Measurements from ENCODE around the gene ARL16.
A peak's percentile ranks its signal among the peaks of the same experiment; 100 is the strongest.

The ARL16 gene

GRCh38 chr17:81701288-81702071 lies 17.9 kb upstream of the ARL16 start:
- peak overlapping the region; percentile 86 for H3K4me3 ChIP-seq (ENCODE audit: low read depth, low read length)
- no peaks in the 10 kb centered on the region for H3K27me3 ChIP-seq (ENCODE audit: insufficient read depth, low read length)
- H2AFZ ChIP-seq (ENCODE audit: low read length, unreplicated experiment): no peak overlapping the region
- peaks cover 47% of the 10 kb centered on the region for H3K79me2 ChIP-seq (ENCODE audit: control insufficient read depth, insufficient read depth, low read length, unreplicated experiment)
- peak overlapping the region; percentile 23; the same call in 1 of the 2 replicates for H3K27ac ChIP-seq (ENCODE audit: low read depth, low read length)
- H3K4me1 ChIP-seq (ENCODE audit: control insufficient read depth, insufficient read depth, low read length, unreplicated experiment): peaks cover 24% of the 10 kb centered on the region
- H3K36me3 ChIP-seq (ENCODE audit: insufficient read depth, low read length): peaks cover 26% of the 10 kb centered on the region; the same call in 1 of the 2 replicates

DNA sequence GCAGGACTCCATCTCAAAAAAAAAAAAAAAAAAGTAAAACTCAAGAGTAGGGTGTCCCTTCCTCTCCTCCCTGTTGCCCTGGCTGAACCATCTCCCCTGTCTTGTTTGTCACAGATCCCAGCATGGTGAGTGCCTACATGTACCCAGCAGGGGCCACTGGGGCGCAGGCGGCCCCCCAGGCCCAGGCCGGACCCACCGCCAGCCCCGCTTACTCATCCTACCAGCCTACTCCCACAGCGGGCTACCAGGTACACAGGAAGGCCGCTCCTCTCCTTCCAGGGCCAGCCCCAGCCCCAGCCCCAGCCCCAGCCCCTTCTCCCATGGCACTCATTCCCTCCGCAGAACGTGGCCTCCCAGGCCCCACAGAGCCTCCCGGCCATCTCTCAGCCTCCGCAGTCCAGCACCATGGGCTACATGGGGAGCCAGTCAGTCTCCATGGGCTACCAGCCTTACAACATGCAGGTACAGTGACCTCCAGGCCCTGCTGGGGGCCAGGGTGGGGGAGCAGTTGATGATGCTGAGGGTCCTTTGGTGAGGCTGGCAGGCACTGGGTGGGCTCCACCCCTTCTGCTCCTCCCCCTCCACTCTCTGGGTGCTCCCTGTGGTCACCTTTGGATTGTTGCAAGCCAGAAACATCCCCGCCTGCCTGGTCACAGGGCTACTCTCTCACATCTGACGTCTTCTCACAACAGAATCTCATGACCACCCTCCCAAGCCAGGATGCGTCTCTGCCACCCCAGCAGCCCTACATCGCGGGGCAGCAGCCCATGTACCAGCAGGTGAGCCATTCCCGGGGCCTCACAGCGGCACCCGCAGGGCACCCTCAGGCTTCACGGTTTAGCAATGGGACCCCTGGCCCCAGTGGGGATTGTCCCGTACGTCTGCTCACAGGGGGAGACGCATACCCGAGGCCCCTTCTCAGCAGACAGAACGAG lies 17.0 kb upstream of the ARL16 start:
- H3K27ac ChIP-seq (ENCODE audit: low read depth, low read length): no peak overlapping the region

DNA sequence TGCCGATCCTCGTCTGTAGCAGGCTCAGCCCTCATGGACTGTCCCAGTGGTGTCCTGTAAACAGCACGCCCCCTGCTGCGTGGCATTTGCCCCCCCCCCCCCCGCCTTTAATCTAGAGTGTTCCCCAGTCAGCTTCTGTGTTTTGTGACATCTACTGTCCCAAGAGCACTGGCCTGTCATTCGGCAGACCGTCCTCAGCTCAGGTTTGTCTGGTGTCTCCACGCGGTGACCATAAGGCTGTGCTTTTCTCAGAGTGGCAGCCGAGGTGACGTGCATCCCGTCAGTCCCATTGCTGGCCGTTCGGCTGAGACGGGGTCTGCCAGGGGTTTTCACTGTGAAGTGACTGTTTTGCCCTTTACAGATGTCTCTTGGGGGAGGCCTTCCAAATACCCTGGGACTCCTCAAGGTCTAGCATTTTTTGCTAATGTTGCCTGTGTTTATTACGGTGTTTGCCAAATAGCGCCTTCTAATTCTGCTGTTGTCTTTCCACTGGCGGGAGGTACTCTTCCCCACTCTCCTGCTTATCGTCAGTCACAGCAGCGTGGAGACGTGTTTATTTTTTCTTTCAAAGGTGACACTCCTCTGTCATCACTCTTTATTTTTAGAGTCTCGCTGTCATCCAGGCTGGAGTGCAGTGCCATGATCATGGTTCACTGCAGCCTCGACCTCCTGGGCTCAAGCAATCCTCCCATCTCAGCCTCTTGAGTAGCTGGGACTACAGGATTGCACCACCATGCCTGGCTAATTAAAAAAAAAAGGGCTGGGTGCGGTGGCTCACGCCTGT lies 13.9 kb upstream of the ARL16 start:
- Histone ChIP-seq H3K4me1 (ENCODE audit: control insufficient read depth, insufficient read depth, low read length, unreplicated experiment) (peaks cover 18% of the 10 kb centered on the region), H2AFZ (ENCODE audit: low read length, unreplicated experiment) (no peak overlapping the region), H3K36me3 (ENCODE audit: insufficient read depth, low read length) (peaks cover 31% of the 10 kb centered on the region; the same call in 1 of the 2 replicates), H3K79me2 (ENCODE audit: control insufficient read depth, insufficient read depth, low read length, unreplicated experiment) (peaks cover 39% of the 10 kb centered on the region), H3K27ac (ENCODE audit: low read depth, low read length) (no peak overlapping the region), H3K4me3 (ENCODE audit: low read depth, low read length) (no peak overlapping the region), H3K27me3 (ENCODE audit: insufficient read depth, low read length) (no peaks in the 10 kb centered on the region)

More for the DNA sequence above, 17.0 kb upstream of the ARL16 start:
- no peaks in the 10 kb centered on the region for H3K27me3 ChIP-seq (ENCODE audit: insufficient read depth, low read length)
- H3K36me3 ChIP-seq (ENCODE audit: insufficient read depth, low read length): peaks cover 29% of the 10 kb centered on the region; the same call in 1 of the 2 replicates
- H3K4me3 ChIP-seq (ENCODE audit: low read depth, low read length): peak overlapping the region; percentile 86; the same call in 1 of the 2 replicates
- H2AFZ ChIP-seq (ENCODE audit: low read length, unreplicated experiment): no peak overlapping the region
- H3K4me1 ChIP-seq (ENCODE audit: control insufficient read depth, insufficient read depth, low read length, unreplicated experiment): peaks cover 24% of the 10 kb centered on the region
- peaks cover 50% of the 10 kb centered on the region for H3K79me2 ChIP-seq (ENCODE audit: control insufficient read depth, insufficient read depth, low read length, unreplicated experiment)

GRCh38 chr17:81696218-81696941 lies 12.8 kb upstream of the ARL16 start:
- H2AFZ ChIP-seq (ENCODE audit: low read length, unreplicated experiment): no peak overlapping the region
- peaks cover 37% of the 10 kb centered on the region for H3K79me2 ChIP-seq (ENCODE audit: control insufficient read depth, insufficient read depth, low read length, unreplicated experiment)
- no peaks in the 10 kb centered on the region for H3K27me3 ChIP-seq (ENCODE audit: insufficient read depth, low read length)
- H3K4me3 ChIP-seq (ENCODE audit: low read depth, low read length): no peak overlapping the region
- H3K27ac ChIP-seq (ENCODE audit: low read depth, low read length): no peak overlapping the region
- peaks cover 9% of the 10 kb centered on the region for H3K4me1 ChIP-seq (ENCODE audit: control insufficient read depth, insufficient read depth, low read length, unreplicated experiment)
- H3K36me3 ChIP-seq (ENCODE audit: insufficient read depth, low read length): peaks cover 35% of the 10 kb centered on the region; the same call in 1 of the 2 replicates

DNA sequence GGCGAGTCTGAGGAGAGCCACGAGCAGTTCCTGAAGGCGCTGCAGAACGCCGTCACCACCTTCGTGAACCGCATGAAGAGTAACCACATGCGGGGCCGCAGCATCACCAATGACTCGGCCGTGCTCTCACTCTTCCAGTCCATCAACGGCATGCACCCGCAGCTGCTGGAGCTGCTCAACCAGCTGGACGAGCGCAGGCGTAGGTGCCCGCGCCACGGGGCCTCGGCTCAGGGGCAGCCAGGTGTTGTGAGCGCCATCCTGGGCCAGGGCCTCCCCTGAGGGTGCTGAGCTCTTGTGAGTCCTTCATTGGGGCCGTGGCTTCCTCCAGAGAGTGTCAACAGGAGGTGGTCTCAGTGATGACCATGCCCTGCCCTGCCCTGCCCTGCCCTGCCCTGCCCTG lies 12.2 kb upstream of the ARL16 start:
- peaks cover 34% of the 10 kb centered on the region; the same call in 1 of the 2 replicates for H3K36me3 ChIP-seq (ENCODE audit: insufficient read depth, low read length)
- no peak overlapping the region for H3K27ac ChIP-seq (ENCODE audit: low read depth, low read length)
- H3K27me3 ChIP-seq (ENCODE audit: insufficient read depth, low read length): no peaks in the 10 kb centered on the region
- peaks cover 3% of the 10 kb centered on the region for H3K4me1 ChIP-seq (ENCODE audit: control insufficient read depth, insufficient read depth, low read length, unreplicated experiment)
- peaks cover 36% of the 10 kb centered on the region for H3K79me2 ChIP-seq (ENCODE audit: control insufficient read depth, insufficient read depth, low read length, unreplicated experiment)
- H2AFZ ChIP-seq (ENCODE audit: low read length, unreplicated experiment): no peak overlapping the region
- no peak overlapping the region for H3K4me3 ChIP-seq (ENCODE audit: low read depth, low read length)

- no peaks in the 10 kb centered on the region for H3K27me3 ChIP-seq (ENCODE audit: insufficient read depth, low read length)
- peaks cover 36% of the 10 kb centered on the region; the same call in 1 of the 2 replicates for H3K36me3 ChIP-seq (ENCODE audit: insufficient read depth, low read length)
- H2AFZ ChIP-seq (ENCODE audit: low read length, unreplicated experiment): no peak overlapping the region
- H3K79me2 ChIP-seq (ENCODE audit: control insufficient read depth, insufficient read depth, low read length, unreplicated experiment): peaks cover 33% of the 10 kb centered on the region
- no peak overlapping the region for H3K27ac ChIP-seq (ENCODE audit: low read depth, low read length)
- no peak overlapping the region for H3K4me3 ChIP-seq (ENCODE audit: low read depth, low read length)
- H3K4me1 ChIP-seq (ENCODE audit: control insufficient read depth, insufficient read depth, low read length, unreplicated experiment): no peaks in the 10 kb centered on the region
Observed at GRCh38 chr17:81695211-81695610, 11.6 kb upstream of the ARL16 start.

GRCh38 chr17:81694810-81695209 lies 11.2 kb upstream of the ARL16 start:
- peaks cover 36% of the 10 kb centered on the region; the same call in 1 of the 2 replicates for H3K36me3 ChIP-seq (ENCODE audit: insufficient read depth, low read length)
- H3K79me2 ChIP-seq (ENCODE audit: control insufficient read depth, insufficient read depth, low read length, unreplicated experiment): peaks cover 33% of the 10 kb centered on the region
- H3K4me3 ChIP-seq (ENCODE audit: low read depth, low read length): no peak overlapping the region
- H3K27me3 ChIP-seq (ENCODE audit: insufficient read depth, low read length): no peaks in the 10 kb centered on the region
- H3K27ac ChIP-seq (ENCODE audit: low read depth, low read length): no peak overlapping the region
- H3K4me1 ChIP-seq (ENCODE audit: control insufficient read depth, insufficient read depth, low read length, unreplicated experiment): no peaks in the 10 kb centered on the region
- H2AFZ ChIP-seq (ENCODE audit: low read length, unreplicated experiment): no peak overlapping the region

DNA sequence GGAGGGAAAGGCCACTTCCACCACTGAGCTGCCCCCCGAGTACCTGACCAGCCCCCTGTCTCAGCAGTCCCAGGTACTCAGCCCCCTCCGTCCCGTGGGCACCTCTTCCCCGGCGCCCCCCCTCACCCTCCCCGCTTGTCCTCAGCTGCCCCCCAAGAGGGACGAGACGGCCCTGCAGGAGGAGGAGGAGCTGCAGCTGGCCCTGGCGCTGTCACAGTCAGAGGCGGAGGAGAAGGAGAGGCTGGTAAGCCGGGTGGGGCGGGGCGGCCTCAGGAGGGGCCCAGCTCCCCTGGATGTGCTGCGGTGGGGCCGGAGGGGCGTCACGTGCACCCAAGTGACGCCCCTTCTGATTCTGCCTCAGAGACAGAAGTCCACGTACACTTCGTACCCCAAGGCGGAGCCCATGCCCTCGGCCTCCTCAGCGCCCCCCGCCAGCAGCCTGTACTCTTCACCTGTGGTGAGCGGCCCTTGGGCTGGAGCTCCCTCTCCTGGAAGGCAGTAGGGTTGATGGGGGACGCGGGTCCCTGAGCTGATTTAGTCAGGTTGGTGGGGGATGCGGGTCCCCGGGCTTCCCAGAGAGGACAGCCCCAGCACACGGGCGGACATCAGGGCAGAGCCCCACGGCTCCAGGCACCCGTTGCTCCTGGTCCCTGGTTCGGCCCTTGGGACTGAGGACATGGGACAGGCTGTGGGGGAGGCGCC lies 10.1 kb upstream of the ARL16 start:
- no peak overlapping the region for H3K4me3 ChIP-seq (ENCODE audit: low read depth, low read length)
- no peak overlapping the region for H2AFZ ChIP-seq (ENCODE audit: low read length, unreplicated experiment)
- no peak overlapping the region for H3K27ac ChIP-seq (ENCODE audit: low read depth, low read length)
- H3K4me1 ChIP-seq (ENCODE audit: control insufficient read depth, insufficient read depth, low read length, unreplicated experiment): no peaks in the 10 kb centered on the region
- H3K79me2 ChIP-seq (ENCODE audit: control insufficient read depth, insufficient read depth, low read length, unreplicated experiment): peaks cover 39% of the 10 kb centered on the region
- peaks cover 33% of the 10 kb centered on the region; the same call in 1 of the 2 replicates for H3K36me3 ChIP-seq (ENCODE audit: insufficient read depth, low read length)
- no peaks in the 10 kb centered on the region for H3K27me3 ChIP-seq (ENCODE audit: insufficient read depth, low read length)

- Histone ChIP-seq H3K27ac (ENCODE audit: low read depth, low read length) (no peak overlapping the region), H3K27me3 (ENCODE audit: insufficient read depth, low read length) (no peaks in the 10 kb centered on the region), H2AFZ (ENCODE audit: low read length, unreplicated experiment) (no peak overlapping the region), H3K36me3 (ENCODE audit: insufficient read depth, low read length) (peaks cover 38% of the 10 kb centered on the region; the same call in 1 of the 2 replicates), H3K4me1 (ENCODE audit: control insufficient read depth, insufficient read depth, low read length, unreplicated experiment) (no peaks in the 10 kb centered on the region), H3K4me3 (ENCODE audit: low read depth, low read length) (no peak overlapping the region), H3K79me2 (ENCODE audit: control insufficient read depth, insufficient read depth, low read length, unreplicated experiment) (peaks cover 54% of the 10 kb centered on the region)
Observed at GRCh38 chr17:81691608-81692007, 8.0 kb upstream of the ARL16 start.

Data from ACC112 (cell line).